Posterior cingulate gyrus (tissue), 11 donors: ENCODE data around the gene SNRPA.
"Not testable (repeated sequence)": the region's sequence is repeated elsewhere in the genome, so short reads cannot be mapped to it uniquely, and the experiment has no call there.

ENCODE experiments used
- DNase-seq, 10 donors: peaks; one replicate each; pipeline versions ENCODE4 v3.0.0 to v3.0.0-alpha.2; 2020 to 2021; ENCODE audit warnings: mixed read lengths in 3 of 10
- intact Hi-C: fragments of 100-400 bp; cut with DNase I; formaldehyde crosslinking; loops from one replicate; pipeline ENCODE4 v1.15.1; 2023

Gene SNRPA

GRCh38 chr19:40808021-40808325 is 57.0 kb downstream of the SNRPA start:
- intact Hi-C loops: loop anchor here (5.0 to 10.0 kb wide), 2 partner anchors 93 to 146 kb away; partner anchors contain the start of genes COQ8B and ITPKC
- DNase-seq: peak in 1 of 10 donors; percentile 50

GRCh38 chr19:40808497-40808896 is 57.5 kb downstream of the SNRPA start:
- peak in 2 of 10 donors; percentile 59 to 69 for DNase-seq
- intact Hi-C loops: loop anchor here (5.0 to 10.0 kb wide), 2 partner anchors 94 to 146 kb away; partner anchors contain the start of genes COQ8B and ITPKC

- peak in 3 of 10 donors; percentile 68 to 83 (median 79) for DNase-seq
- intact Hi-C loops: loop anchor here (5.0 to 10.0 kb wide), 2 partner anchors 95 to 147 kb away; partner anchors contain the start of genes COQ8B and ITPKC
These were observed 58.5 kb downstream of the SNRPA start for GRCh38 chr19:40809358-40810086.

- intact Hi-C loops: no loop called here
- peak in 3 of 10 donors; percentile 16 to 64 (median 59) for DNase-seq
These were observed 59.2 kb downstream of the SNRPA start for GRCh38 chr19:40810160-40810559.

GRCh38 chr19:40810649-40811408 is 59.8 kb downstream of the SNRPA start:
- peak; percentile 63 to 97 (median 74) for DNase-seq
- intact Hi-C loops: not testable (repeated sequence)

GRCh38 chr19:40811478-40812341 is 60.7 kb downstream of the SNRPA start:
- peak in 3 of 10 donors; percentile 80 to 87 (median 83) for DNase-seq
- intact Hi-C loops: no loop called here

- intact Hi-C loops: not testable (repeated sequence)
- DNase-seq: peak in 2 of 10 donors; percentile 22 to 28
These were observed 61.6 kb downstream of the SNRPA start for GRCh38 chr19:40812571-40812970.

- intact Hi-C loops: no loop called here
- DNase-seq: peak in 2 of 10 donors; percentile 71 to 75
These were observed 62.2 kb downstream of the SNRPA start for GRCh38 chr19:40813182-40813581.
